HTR-8/SVneo (cell line): ENCODE data around the gene CDK17.
"Not testable (repeated sequence)": the region's sequence is repeated elsewhere in the genome, so short reads cannot be mapped to it uniquely, and the experiment has no call there.

Source experiments
- DNase-seq: peaks from one replicate; pipeline ENCODE4 v3.0.0; 2011; ENCODE audit warnings: low spot score, mixed read lengths; ENCODE audit not compliant: insufficient read length
- FAIRE-seq: peaks from 2 replicates; lab custom pipeline; 2011; peaks lifted over from hg19 to GRCh38; lab: Jason Lieb, UNC

Gene CDK17

DNA sequence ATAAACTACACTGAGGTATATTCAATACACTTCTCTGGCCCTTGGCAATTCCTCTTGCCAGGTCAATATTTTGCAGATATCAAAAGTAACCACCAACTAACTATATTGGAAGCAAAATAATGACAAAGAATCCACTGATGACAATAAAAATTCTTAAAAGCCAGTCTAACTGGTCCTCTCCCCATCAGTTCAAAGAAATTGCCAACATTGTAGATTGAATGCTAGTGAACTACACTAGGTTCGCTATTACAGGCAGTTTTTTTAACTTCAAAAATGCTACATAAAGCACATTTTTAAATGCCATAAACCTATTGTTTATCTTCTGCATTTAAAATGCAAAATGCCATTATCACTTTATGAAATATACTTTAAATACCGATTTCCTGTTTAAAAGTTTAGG, 4.0 kb downstream of the CDK17 start:
- FAIRE-seq, result no peak
- DNase-seq, result no peak

DNA sequence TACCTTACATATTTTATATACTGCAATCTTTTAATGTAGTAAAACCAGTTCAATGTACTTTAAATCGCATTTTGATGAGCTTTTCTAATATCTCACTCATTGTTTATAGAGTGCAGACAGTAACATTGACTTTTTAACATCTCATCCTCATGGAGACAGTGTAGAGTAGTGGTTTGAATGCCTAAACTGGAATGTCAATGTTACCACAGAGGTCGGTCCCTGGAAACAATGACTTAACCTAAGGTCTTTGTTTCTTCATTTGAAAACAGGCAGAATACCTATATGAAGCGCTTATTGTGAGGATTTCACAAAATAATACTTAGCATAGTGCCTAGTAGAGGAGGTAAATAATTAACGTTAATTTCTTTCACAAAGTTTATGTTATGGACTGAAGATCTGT, 5.0 kb downstream of the CDK17 start:
- FAIRE-seq, result no peak
- DNase-seq, result no peak

DNA sequence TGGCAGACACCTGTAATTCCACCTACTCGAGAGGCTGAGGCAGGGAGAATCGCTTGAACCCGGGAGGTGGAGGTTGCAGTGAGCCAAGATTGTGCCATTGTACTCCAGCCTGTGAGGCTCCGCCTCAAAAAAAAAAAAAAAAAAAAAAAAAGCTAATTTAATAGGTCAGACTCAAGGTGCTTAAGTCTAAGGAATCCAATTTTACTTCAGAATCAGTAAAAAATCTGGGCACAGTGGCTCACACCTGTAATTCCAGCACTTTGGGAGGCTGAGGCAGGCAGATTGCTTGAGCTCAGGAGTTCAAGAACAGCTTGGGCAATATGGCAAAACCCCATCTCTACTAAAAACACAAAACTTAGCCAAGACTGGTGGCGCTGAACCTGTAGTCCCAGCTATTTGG, 7.0 kb downstream of the CDK17 start:
- DNase-seq, FAIRE-seq: not testable (repeated sequence)

- no peak for DNase-seq
- no peak for FAIRE-seq
Observed at GRCh38 chr12:96392397-96392796, 7.8 kb downstream of the CDK17 start.

DNA sequence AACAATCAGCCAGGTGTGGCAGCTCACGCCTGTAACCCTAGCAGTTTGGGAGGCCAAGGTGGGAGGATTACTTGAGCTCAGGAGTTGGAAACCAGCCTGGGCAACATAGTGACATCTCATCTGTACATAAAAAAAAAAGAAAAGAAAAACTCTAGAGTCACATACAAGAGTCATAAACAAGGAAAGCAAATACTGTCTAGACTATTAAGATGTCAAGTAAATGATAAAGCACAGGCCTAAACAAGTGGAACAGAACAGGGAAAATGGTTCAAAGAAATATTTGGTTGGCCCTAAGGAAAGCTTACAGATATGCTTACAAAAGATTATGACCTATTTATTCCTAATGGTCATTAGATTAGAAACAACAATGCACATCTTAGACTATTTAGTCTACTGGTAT, 12.3 kb downstream of the CDK17 start:
- DNase-seq (no peak), FAIRE-seq (no peak)

DNA sequence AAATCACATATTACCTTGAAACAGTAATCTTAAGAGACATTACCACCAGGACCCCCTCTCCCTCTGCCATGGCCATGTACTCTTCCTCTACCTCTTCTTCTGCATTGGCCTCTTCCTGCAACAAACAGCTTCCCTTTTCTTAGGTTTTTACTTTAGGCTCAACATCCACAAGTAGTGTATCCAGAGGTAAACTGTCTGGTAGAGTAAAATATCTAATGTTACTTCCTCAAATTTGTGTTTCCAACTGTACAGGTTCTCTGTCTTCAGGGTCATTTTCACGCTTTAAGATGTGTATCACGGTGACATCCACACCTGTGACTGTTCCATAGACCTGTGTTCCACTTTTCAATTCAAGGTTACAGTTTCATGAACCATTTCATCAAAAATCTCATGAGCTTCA, 13.4 kb downstream of the CDK17 start:
- FAIRE-seq (no peak), DNase-seq (no peak)

GRCh38 chr12:96383991-96384390, 16.2 kb downstream of the CDK17 start:
- DNase-seq, result no peak
- FAIRE-seq, result no peak

DNA sequence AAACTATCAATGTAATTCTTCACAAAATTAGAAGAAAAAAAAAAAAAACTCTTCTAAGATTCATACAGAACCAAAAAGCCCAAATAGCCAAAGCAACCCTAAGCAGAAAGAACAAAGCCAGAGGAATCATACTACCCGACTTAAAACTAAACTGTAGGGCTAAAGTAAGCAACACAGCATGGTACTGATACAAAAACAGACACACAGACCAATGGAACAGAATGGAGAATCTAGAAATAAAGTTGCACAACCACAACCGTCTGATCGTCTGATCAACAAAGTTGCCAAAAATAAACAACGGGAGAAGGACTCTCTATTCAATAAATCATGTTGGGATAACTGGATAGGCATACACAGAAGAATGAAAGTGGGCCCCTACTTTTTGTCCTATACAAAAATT, 16.9 kb downstream of the CDK17 start:
- DNase-seq, result no peak
- no peak for FAIRE-seq

GRCh38 chr12:96379743-96380142, 20.5 kb downstream of the CDK17 start:
- FAIRE-seq, DNase-seq: not testable (repeated sequence)

GRCh38 chr12:96378319-96378718, 21.9 kb downstream of the CDK17 start:
- DNase-seq, result no peak
- no peak for FAIRE-seq

- no peak for DNase-seq
- FAIRE-seq, result no peak
Observed at GRCh38 chr12:96376865-96377264, 23.4 kb downstream of the CDK17 start.

GRCh38 chr12:96375841-96376604, 24.2 kb downstream of the CDK17 start:
- no peak for DNase-seq
- no peak for FAIRE-seq

DNA sequence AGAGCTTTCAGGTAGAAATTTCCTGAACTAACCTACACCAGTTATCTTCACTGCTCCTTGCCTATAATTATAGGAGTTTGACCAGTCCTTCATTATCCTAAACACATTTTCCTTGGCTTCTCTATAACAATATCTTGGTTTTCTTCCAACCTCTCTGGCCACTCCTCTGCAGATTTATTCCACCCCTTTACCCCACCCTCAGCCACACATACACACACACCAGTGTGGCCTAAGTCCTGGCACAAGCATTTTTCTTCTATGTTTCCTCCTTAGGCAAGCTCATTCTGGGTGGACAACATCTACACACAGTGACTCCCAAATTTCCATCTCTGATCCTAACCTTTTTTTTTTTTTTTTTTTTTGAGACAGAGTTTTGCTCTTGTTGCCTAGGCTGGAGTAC, 25.1 kb downstream of the CDK17 start:
- FAIRE-seq (no peak), DNase-seq (no peak)

- no peak for DNase-seq
- no peak for FAIRE-seq
Observed at GRCh38 chr12:96371790-96372699, 28.2 kb downstream of the CDK17 start.

GRCh38 chr12:96371138-96371789, 29.0 kb downstream of the CDK17 start:
- FAIRE-seq (no peak), DNase-seq (no peak)

- DNase-seq (no peak), FAIRE-seq (no peak)
Observed at GRCh38 chr12:96368687-96369086, 31.6 kb downstream of the CDK17 start.

DNA sequence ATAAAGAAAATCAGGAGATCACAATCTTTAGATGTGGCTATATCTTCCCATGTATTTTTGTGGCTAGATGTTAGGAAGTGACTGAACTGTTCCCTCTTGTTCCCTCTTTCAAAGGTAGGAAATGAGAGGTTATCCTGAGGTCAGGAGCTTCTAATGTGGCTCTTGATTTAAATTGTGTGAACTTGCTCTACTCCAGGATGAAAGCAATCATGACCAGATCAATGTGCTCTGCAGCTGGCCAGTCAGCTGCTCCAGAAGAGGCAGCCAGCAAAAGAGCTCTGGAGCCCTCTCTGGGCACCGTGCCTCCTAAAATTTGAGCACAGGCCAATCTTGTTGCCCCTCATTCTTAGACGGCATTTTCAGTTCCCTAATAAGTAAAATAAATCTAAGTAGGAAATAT, 32.0 kb downstream of the CDK17 start:
- DNase-seq, result no peak
- no peak for FAIRE-seq

GRCh38 chr12:96366381-96366654, 33.9 kb downstream of the CDK17 start:
- DNase-seq, result no peak
- FAIRE-seq, result no peak

- FAIRE-seq, result no peak
- DNase-seq, result no peak
Observed at GRCh38 chr12:96365604-96366380, 34.4 kb downstream of the CDK17 start.

DNA sequence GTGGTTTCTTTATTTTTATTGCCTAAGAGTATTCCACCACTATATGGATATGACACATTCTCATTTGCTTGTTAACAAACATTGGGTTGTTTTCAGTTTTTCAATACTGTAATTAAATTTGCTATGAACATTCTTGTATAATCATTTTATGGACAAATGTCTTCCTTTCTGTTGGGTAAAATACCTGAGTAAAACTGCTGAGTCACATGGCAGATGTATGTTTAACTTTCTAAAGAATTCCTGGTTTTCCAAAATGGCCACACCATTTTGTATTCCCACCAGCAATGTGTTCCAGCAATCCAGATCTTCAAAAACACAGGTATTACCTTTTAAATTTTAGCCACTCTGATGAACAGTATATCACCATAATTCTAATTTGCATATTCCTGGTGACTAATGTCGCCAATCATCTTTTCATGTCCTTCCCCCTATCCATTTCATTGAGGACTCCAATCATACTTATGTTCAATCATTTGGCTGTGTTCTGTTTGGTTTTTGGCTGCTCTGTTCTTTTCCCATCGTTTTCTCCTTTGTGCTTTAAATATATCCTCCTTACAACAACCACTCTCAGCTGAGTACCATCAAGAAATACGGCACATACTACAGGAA, 36.0 kb downstream of the CDK17 start:
- FAIRE-seq, result no peak
- no peak for DNase-seq
